Measurements from ENCODE around the gene PLCB4.
"Not testable (repeated sequence)": the region's sequence is repeated elsewhere in the genome, so short reads cannot be mapped to it uniquely, and the experiment has no call there.

Gene PLCB4

DNA sequence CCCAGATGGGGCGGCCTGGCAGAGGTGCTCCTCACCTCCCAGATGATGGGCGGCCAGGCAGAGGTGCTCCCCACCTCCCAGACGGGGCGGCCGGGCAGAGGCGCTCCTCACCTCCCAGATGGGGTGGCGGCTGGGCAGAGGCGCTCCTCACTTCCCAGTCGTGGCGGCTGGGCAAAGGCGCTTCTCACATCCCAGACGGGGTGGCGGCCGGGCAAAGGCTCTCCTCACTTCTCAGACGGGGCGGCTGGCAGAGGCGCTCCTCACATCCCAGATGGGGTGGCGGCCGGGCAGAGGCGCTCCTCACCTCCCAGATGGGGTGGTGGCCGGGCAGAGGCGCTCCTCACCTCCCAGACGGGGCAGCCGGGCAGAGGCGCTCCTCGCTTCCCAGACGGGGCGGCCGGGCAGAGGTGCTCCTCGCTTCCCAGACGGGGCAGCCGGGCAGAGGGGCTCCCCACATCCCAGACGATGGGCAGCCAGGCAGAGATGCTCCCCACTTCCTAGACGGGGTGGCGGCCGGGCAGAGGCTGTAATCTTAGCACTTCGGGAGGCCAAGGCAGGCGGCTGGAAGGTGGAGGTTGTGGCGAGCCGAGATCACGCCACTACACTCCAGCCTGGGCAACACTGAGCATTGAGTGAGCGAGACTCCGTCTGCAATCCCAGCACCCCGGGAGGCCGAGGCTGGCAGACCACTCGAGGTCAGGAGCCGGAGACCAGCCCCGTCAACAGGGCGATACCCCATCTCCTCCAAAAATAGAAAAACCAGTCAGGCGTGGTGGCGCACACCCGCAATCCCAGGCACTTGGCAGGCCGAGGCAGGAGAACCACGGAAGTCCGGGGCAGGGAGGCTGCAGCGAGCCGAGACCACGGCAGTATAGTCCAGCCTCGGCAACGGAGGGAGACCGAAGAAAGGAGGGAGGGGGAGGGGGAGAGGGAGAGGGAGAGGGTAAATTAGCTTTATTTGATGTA, 316.7 kb downstream of the PLCB4 start:
- DNase-seq = not testable (repeated sequence)

DNA sequence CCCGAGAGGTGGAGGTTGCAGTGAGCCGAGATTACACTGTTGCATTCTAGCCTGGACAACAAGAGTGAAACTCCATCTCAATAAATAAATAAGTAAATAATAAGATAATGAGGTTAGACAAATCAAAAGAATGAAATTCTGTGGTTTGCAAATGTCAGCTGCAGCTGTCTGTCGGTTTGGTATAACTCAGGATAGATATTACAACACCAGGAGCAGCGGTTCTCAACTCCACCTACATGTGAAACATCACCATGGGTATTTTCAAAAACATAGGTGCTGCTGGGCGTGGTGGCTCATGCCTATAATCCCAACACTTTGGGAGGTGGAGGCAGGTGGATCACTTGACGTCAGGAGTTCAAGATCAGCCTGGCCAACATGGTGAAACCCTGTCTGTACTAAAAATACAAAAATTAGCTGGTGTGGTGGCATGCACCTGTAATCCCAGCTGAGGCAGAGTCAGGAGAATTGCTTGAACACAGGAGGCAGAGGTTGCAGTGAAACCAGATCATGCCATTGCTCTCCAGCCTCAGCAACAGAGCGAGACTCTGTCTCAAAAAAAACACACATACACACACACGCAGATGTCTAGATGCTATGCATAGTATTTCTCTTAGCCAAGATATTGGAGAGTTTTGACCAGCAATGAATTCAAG, 319.4 kb downstream of the PLCB4 start:
- no peak for DNase-seq

DNA sequence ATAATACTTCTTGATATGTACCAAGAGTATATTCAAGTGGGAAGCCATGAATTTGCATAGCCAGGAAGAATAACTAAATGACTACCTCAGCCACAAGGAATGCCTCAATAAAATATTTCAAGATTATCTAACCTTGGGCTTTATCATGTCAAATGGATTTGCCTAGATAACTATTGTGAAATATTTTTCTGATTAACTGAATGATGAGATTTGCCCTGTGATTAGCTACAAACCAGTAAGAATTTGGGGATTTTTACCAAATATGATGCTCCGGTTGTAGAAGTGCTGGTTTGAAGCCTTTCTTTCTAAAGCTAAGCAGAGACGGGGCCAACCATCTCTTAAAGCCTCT, 319.9 kb downstream of the PLCB4 start:
- DNase-seq = no peak

DNA sequence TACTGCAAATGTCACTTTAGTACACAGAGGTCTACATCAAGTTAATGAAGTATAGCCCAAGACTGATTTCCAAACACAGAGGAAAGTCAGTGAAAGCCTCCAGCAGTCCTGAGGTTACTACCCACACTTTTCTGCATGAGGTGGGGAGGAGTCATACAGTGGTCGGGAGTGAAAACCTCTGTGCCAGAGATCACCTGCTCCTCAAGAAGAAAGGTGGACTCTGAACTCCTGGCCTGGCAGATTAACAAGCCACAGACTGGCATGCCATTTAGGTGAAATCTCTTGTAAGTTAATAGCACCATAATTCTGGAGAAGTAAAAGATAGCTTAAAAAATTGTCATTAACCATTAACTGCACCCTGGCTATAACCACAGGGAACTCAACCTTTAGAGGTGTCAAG, 320.5 kb downstream of the PLCB4 start:
- no peak for DNase-seq

DNA sequence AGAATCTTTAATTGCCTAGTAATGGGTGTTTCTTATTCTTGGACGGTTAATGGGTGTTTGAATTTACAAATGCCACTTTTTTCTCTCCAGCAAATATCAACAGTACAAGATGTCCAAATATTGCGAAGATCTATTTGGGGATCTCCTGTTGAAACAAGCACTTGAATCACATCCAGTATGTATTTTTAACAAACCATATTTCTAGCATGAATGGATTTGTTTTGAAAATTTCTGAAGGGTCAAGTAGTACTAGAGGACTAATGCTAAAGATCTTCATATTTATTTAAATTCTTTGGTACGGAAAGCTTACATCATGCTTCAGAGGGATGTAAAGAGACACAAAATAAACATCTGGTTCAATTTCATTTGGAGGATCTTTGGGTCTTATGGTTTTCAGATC, 321.6 kb downstream of the PLCB4 start:
- no peak for DNase-seq

DNA sequence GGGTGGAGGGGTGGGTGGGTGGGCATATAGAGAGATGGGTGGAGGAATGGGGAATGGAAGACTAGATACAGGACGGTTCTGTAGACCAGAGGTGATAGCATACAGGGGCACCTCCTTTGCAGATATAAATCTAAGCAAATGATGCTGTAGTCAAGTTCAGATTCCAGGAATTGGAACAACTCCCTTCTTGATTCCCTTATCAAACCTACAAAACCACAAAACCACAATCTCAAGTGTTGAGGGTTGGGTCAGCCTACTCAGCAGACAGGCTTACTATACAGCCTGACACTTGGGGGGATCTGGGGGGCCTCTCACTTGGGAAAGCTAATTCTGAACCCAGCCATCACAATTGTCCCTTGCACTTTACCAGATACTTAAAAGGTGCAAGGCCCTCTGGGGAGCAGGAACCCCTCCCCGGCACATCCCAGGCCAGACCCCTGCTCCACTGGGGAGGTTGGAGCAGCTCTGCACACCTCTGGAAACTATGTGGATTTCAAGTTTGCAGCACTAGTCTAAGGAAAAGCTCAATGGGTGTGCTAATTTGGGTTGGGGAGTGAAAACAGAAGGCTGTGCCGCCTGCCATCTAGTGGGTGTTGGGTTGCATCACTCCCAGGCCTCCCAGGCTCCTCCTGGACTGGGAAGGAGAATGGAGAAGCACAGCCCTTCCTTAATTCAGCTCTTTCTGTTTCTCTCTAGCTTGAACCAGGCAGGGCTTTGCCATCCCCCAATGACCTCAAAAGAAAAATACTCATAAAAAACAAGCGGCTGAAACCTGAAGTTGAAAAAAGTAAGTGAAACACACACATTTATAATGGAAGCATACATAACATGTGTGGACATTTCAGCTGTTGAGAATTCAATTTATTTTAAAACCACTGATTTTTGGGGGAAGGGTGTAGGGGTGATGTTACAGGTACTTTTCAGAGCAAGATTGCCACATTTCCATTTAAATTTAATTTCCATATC, 324.3 kb downstream of the PLCB4 start:
- DNase-seq = no peak

DNA sequence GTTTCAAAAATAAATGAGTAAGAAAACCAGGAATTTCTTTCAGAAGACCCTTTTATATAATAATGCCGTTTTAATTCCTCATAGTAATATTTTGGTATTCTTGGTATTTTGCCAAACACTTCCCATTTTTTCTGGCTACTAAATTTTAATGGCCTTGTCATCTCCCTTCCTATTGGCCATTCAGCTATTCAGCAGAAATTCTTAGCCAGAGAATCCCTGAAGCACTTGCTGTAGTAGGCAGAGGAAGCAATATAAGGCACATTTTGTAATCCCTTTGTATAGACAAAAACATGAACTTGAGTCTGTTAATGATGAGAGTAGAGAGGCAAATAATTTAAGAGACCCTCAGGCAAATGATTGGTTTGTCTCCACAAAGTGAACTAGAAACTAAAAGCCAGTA, 327.1 kb downstream of the PLCB4 start:
- no peak for DNase-seq

DNA sequence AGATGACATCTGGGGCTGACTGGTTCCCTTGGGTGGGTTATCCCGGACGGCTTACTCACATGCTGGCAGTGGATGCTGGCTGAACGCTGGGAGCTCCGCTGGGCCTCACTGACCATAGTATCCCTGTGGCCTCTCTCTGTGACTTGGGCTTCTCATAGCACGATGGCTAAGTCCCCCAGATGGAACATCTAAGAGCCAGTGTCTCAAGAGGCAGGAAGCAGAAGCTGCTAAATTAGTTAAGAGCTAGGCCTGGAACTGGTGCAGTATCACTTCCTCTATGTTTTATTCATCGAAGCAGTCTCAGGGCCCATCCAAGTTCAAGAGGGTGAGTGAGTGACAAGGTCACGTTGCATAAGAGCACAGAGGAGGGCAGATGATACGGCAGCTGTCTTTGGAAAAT, 329.0 kb downstream of the PLCB4 start:
- no peak for DNase-seq

DNA sequence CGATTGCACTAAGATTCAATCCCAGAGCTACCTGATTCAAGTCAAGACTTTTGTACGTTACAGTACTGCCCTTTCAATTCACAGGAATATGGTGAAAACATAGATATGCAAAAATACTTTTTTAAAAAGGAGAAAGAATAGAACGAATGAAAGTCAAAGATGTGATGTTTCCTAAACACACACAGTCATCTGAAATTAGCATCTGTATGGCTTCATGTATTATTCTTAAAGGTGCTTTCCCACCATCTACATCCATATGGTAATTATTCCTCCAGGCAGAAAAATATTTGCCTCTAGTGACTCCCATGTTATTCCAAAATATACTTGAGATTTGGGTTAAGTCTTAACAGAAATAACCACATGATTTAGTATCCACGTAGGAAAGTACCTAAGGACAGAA, 330.0 kb downstream of the PLCB4 start:
- no peak for DNase-seq

DNA sequence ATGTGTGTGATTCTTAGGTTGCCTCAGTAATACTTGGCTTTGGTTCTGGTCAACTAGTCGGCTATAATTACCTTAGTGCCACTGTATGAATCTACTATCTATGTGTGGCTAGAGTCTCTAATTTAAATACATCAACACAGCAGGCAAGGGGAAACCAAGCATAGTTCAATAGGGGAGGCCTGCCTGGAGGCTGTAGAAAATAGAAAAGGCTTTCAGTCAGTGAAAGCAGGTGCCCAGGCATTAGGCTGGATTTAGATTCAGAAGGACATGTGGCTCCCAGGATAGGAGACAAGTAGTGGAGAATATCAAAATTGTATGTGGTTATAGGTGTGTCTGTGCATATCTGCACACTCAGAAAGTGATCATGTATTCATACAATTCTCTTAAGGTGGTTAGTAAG, 330.4 kb downstream of the PLCB4 start:
- no peak for DNase-seq

DNA sequence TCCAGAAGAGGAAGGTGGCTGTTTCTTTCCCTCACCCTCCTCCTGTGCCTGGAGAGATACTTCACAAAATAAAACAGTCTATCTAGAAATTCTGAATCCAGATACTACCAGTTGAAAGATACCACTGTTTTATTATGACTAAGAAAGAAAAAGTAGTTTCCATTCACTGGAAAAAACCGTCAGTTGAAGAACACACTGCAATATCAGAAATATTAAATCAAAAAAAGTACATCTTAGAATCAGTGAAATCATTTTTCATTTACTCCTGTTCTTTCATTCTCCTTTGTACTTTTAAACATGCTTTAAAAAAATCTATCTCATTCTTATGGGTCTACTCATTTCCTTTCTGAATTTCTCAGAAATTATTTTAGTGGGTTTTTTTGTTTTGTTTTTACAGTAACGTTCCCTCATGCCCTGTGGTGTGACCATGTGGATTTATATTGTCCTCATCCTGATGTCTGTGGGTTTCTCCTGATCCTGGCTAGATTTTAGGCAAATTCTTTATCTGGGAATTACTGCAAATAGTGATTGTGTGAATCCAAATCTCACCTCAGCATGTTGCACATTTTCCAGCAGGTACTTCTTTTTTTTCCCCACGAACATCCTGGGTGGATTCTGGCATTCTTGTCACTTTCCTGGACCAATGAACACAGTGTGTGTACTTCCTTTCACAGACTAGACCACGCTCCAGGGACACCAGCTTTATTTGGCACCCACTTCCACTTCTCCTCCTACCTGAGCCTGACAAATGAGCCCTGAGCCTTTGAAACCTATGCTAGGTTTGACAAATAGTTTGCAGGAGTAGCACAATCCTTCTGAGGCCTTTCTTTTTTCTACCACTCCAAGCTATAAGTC, 331.5 kb downstream of the PLCB4 start:
- DNase-seq = no peak

DNA sequence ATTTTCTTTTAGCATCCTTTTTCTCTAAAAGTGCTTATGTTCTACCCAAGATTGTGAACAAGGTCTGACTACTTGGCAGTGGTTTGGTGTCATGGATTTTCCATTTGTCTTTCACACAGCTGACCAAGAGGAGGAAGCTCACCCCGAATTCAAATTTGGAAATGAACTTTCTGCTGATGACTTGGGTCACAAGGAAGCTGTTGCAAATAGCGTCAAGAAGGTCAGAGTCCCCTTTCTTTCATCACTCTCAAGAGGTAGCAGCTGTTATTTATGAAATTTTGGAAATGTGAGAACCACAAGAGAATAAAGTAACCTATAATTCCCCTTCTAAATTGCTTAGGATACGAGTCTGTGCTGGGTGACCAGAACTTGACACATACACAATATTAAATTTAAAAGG, 332.5 kb downstream of the PLCB4 start:
- DNase-seq = no peak

DNA sequence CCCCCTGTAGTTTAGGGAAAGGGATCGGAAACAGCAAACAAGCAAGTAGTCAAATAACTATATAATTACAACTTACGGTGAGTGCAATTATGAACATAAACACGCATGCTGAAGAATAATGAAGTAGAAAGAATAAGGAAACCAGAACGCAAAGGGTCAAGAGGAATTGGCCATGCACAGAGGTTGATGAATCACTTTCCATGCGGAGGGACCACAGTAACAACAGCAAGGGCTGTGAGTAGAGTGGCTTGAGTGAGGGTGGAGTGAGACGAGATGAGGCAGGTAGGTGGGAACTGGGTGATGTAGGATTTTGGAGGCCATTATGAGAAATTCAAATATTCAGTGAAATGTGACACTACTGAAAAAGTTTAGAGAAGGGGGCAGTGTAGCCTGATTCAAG, 333.3 kb downstream of the PLCB4 start:
- DNase-seq = no peak

DNA sequence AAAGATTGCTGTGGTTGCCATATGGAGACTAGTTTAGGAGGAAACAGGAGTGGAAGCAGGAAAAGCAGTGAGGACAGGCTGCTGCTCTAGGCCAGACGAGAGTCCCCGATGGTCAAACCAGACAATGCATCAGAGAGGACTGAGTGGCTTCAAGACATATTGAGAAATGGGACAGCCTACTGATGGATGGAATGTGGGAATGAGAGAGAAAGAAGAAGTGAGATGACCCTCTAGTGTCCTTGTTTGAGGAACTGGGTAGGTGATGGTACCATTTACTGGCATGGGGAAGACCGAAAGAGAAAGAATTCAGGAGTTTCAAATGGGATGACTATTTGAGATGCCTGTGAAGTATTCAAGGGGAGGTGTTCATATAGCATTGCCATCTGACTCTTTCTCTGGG, 333.7 kb downstream of the PLCB4 start:
- no peak for DNase-seq

DNA sequence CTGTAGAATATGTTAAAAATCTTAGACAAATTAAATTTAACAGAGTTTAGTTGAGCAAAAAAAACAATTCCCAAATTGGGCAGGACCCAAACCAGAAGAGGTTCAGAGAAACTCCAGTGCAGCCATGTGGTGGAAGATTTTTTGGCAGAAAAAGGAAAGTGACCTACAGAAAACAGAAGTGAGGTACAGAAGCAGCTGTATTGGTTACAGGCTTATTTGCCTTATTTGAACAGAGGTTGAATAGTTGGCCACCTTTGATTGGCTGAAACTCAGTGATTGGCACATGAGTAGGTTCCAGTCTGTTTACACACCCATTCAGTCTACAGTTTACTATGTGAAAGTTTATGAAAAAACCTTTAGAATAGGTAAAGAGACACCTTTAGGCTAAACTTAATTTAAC, 334.6 kb downstream of the PLCB4 start:
- no peak for DNase-seq

DNA sequence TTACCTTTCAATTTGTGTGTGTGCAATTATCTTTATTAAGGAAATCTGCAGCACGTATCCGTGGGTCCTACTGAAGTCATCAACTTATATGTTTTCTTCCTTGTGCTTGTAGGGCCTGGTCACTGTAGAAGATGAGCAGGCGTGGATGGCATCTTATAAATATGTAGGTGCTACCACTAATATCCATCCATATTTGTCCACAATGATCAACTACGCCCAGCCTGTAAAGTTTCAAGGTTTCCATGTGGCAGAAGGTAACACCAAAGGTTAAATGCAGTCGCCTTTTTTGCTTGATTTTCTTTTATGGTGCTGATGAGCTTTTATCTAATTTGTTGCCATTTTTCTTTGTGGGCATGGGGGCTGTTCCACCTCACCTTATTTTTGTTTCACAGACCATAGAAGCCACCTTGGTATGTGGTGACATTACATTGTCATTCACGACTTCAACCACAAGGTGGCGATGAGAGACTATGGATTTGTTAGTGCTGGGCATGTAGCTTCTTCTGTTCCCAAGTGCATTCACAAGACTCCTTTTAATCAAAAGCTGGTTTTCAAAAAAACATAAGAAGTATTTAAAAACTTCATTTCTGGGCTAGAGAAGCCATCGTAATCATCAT, 339.0 kb downstream of the PLCB4 start:
- DNase-seq = peak; percentile 47

DNA sequence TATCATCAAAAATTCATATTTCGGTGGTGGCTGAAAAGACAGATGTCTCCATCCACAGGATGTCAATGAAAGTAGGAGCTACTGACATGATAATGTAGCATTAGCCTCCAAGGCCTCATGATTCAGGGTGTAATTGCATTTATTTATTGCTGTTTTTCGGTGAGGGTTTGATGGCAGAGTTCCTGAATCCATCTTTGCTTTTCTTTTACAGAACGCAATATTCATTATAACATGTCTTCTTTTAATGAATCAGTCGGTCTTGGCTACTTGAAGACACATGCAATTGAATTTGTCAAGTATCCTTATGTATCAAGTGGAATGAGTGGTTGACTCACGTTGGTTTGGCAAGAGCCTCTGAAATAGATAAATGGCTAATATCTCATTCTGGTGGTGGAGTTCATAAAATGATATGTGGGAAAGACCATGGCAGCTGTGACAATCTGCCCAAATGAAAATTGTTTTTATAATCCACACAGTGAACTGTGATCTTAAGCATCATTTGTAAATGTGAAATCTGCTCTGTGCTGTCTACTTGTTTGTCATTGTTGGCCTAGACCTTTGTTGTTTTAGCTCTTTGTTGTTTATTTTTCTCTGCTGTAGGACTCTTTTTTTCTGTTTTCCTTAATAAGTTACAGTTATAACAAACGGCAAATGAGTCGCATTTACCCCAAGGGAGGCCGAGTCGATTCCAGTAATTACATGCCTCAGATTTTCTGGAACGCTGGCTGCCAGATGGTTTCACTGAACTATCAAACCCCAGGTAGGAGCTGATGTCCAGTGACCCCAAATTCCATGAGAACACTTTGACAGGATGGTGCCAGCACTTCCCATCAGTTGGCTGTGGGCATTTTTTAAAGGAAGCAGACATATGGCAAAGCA, 339.8 kb downstream of the PLCB4 start:
- no peak for DNase-seq

DNA sequence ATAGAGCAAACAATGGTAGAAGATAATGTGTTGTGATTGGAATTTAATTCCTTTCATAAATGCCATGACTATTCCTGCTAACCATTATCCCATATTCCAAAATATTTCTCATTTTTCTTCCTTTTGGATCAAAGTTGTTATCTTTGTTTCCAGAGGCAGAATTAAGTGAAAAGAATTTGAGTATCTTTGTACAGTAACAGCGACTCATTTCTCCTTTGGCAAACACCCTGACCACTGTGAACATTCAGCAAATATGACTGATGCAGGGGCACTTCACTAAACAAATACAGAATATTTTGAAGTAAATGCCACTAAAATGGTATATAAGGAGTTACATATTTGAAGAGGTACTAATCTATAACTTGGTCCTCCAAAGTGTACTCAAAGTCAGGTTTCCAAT, 340.5 kb downstream of the PLCB4 start:
- DNase-seq = no peak

DNA sequence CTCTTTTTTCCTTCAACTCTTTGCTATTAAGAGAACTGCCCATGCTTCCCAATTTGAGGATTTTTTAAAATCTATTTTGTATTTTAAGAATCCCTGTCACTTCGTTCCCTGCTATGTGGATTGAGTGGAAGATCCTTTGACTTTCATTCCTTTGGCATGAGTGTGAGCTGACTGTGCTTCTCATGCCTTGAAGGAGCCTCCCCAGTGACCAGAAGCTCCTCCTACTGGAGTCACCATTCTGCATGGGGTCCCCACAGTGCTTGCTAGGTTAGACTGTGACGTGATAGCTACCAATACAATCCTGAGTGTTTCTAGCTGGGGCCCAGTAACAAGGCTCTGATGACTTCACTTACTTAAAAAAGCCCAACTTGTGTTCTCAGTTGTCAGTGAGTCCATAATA, 341.1 kb downstream of the PLCB4 start:
- DNase-seq = no peak

DNA sequence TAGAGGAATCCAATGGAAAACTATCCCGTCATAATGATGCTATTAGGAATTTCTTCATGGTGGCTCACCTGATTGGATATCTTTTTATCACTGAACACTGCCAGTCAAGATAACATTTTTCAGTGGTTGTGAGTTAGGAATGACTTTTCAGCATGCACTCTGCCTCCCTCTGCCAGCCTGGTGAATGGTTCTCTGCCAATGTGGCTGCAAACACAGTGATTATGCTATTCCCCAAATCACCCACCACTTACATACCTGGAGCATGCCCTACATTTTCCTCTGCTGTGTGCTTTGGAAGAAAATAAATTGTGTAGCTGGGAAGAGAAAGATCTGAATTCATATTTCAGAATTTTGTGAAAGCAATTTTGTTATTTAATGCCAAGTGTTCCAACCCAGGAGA, 342.9 kb downstream of the PLCB4 start:
- no peak for DNase-seq

DNA sequence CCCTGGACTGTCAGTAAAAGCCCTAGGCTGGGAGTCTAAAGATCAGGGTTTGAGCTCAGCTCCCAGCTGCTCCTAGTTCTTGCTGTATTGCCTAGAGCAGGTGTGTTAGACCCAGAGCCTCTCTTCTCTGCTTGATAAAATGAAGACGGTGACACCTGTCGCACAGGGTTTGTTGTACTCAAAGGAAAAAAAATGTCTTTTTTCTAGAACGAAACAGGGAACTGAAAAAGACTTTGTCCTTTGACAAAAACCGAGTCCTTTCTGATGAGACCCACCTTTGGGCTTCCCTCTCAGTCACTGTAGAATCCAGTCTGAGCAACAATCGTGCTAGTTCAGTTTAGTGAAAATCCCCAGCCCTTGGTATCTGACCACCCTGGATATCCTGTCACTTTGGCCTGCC, 343.4 kb downstream of the PLCB4 start:
- DNase-seq = no peak

All from CD4-positive, alpha-beta T cell treated with Interleukin-4 for 4 hours (primary cell).